ENCODE data around the gene HVCN1. TPM values are rescaled to one million over a fixed set of nuclear protein-coding genes. Genes with fewer than 3 reads are reported as not detected.
A peak's percentile ranks its signal among the peaks of the same experiment; 100 is the strongest.

HVCN1 gene
- total RNA-seq, 1 donor from 2014 or later: 83.9 TPM

DNA sequence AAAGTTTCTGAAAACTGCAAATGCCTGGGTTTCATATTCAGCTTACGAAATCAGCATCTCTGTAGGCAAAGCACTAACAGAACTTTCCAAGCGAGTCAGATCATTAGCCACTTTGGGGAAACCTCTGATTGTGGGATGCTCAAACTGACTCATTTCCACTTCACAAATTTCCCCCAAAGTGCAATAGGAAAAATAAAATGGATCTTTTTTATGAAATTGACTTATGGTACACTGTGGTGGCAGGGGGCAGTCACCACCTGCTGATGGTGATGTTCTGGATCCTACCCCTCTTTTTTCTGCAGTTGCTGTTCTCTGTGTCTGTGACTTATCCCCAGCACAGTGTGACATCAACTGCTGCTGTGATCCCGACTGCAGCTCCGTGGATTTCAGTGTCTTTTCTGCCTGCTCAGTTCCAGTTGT, 69.4 kb downstream of the HVCN1 start:
- Mint-ChIP-seq H3K4me3 (peak overlapping the region; percentile 84), H3K4me1 (peaks cover 79% of the 10 kb centered on the region), H3K36me3 (ENCODE audit: low read depth) (peaks cover 2% of the 10 kb centered on the region), H3K27me3 (no peaks in the 10 kb centered on the region), H3K27ac (peak overlapping the region; percentile 94), H3K9me3 (no peaks in the 10 kb centered on the region)
- ATAC-seq (ENCODE audit: low read depth): peak; percentile 79
- intact Hi-C loops (cut with micrococcal nuclease): loop anchor here (1.0 kb wide), 5 partner anchors 8 to 269 kb away; partner anchors contain the start of gene PPP1CC
- TF ChIP-seq, protein P1, sequence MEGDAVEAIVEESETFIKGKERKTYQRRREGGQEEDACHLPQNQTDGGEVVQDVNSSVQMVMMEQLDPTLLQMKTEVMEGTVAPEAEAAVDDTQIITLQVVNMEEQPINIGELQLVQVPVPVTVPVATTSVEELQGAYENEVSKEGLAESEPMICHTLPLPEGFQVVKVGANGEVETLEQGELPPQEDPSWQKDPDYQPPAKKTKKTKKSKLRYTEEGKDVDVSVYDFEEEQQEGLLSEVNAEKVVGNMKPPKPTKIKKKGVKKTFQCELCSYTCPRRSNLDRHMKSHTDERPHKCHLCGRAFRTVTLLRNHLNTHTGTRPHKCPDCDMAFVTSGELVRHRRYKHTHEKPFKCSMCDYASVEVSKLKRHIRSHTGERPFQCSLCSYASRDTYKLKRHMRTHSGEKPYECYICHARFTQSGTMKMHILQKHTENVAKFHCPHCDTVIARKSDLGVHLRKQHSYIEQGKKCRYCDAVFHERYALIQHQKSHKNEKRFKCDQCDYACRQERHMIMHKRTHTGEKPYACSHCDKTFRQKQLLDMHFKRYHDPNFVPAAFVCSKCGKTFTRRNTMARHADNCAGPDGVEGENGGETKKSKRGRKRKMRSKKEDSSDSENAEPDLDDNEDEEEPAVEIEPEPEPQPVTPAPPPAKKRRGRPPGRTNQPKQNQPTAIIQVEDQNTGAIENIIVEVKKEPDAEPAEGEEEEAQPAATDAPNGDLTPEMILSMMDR (IDR thresholded peaks at IDR 0.05): no peak
- ChIA-PET CTCF (interaction anchor here (0.5 to 4.7 kb wide), 19 partner anchors 11 to 208 kb away, joined by 3 to 27 read pairs (median 5); partner anchors contain the start of gene ARPC3), POLR2A (interaction anchor here (0.5 to 3.4 kb wide), 19 partner anchors 8 to 169 kb away, joined by 3 to 34 read pairs (median 6); partner anchors contain the start of gene ARPC3)
- no peak for DNase-seq

DNA sequence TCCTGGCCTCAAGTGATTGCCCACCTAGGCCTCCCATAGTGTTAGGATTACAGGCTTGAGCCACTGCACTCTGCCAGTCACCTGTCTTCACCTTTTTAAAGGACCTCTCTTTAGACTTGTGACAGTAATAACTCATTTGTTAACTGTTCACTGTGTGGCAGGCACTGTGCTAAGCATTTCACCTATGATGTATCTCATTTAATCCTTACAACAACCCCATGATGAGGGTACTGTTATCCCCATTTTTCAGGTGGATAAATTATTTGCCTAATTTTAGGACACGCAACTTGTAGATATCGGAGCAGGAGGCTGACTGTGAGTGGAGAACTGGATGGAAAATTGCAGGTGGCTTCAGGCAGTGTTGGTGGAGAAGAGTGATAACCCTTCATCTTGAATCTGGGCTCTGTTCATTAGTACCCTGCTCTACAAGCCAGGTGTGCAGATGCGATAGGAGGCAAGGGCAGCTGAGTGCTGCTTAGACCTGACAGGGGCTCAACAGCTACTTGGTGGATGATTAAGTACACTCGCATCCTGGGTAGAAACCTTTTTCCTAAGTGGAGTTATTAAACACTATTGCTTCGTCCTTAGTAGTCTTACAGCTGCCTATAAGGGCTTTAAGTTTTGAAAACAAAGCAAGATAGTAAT, 72.3 kb downstream of the HVCN1 start:
- H3K9me3 Mint-ChIP-seq: no peaks in the 10 kb centered on the region
- H3K27me3 Mint-ChIP-seq: no peaks in the 10 kb centered on the region
- POLR2A ChIA-PET: interaction anchor here (0.5 to 1.7 kb wide), 10 partner anchors 11 to 604 kb away, joined by 3 to 15 read pairs (median 3); partner anchors contain the start of gene PPP1CC
- peaks cover 62% of the 10 kb centered on the region for H3K4me1 Mint-ChIP-seq
- TF ChIP-seq, protein P1 (IDR thresholded peaks at IDR 0.05): no peak
- peak overlapping the region; percentile 94 for H3K27ac Mint-ChIP-seq
- peaks cover 2% of the 10 kb centered on the region for H3K36me3 Mint-ChIP-seq (ENCODE audit: low read depth)
- CTCF ChIA-PET: interaction anchor here (1.0 to 4.7 kb wide), 6 partner anchors 12 to 272 kb away, joined by 3 to 23 read pairs (median 4); partner anchors contain the start of gene ARPC3
- intact Hi-C loops (cut with micrococcal nuclease): no loop called here
- H3K4me3 Mint-ChIP-seq: no peak overlapping the region
- DNase-seq (no peak), ATAC-seq (ENCODE audit: low read depth) (no peak)

DNA sequence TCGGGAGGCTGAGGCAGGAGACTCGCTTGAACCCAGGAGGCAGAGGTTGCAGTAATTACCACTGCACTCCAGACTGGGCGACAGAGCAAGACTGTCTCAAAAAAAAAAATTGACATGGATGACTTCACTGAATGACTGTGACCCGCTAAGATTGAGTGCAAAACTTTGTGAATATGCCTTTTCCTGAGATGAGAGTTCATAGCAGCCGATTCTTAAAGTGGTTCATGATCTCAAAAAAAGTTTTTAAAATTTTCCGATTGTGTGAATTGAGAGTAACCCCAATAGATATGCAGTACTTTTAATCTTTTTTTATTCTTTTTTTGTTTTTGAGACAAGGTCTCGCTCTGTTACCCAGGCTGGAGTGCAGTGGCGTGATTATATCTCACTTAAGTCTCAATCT, 73.7 kb downstream of the HVCN1 start:
- H3K4me3 Mint-ChIP-seq: peak overlapping the region; percentile 89
- H3K4me1 Mint-ChIP-seq: peaks cover 57% of the 10 kb centered on the region
- POLR2A ChIA-PET: interaction anchor here (0.6 to 2.1 kb wide), 12 partner anchors 10 to 159 kb away, joined by 3 to 15 read pairs (median 5); partner anchors contain the start of gene FAM216A

DNA sequence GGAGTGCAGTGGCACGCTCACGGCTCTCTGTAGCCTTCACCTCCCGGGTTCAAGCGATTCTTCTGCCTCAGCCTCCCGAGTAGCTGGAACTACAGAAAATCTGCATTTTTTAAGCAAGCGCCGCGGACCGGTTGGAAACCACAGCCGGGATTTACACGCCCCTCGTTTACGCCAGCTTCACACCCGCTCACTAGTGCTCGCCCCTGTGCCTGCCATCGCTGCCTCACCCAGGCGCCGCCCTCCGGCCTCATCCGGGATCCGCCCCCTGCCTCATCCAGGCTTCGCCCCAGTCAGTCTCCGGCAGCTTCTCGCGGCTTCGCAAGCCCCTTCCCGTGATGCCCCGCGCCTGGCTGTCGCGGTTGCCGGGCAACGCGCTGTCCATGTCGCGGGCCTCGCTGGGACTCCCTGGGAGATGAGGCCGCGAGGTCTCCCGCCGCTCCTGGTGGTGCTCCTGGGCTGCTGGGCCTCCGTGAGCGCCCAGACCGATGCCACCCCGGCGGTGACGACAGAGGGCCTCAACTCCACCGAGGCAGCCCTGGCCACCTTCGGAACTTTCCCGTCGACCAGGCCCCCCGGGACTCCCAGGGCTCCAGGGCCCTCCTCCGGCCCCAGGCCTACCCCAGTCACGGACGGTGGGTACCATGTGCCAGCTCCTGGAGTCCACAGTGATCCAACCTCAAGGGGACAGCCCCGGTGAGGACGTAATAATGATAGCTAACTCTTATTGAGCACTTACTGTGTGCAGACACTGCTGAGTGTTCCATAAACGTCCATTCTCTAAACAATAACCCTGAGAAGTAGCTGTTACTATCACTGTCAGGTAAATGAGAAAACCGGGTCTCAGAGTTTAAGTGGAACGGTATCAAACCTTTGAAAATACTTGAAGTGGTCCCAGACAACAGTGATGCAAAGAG, 74.9 kb downstream of the HVCN1 start, which contains the start of gene TCTN1:
TCTN1 (plus strand) TSS at position 359 of the 914 bp plus-strand sequence; CDS start at position 413, 54 bp downstream.
- Mint-ChIP-seq H3K27me3 (no peaks in the 10 kb centered on the region), H3K4me3 (peak within 1 kb of the TSS; percentile 89), H3K4me1 (peaks cover 57% of the 10 kb centered on the region), H3K9me3 (no peaks in the 10 kb centered on the region), H3K27ac (peak within 1 kb of the TSS; percentile 94), H3K36me3 (ENCODE audit: low read depth) (peaks cover 2% of the 10 kb centered on the region)
- CTCF ChIA-PET: interaction anchor here (1.8 to 3.1 kb wide), 2 partner anchors 13 to 84 kb away, joined by 7 to 23 read pairs; no protein-coding TSS in a partner anchor
- TF ChIP-seq, protein P1 (IDR thresholded peaks at IDR 0.05): no peak
- intact Hi-C loops (cut with micrococcal nuclease): loop anchor here (1.0 to 5.0 kb wide), 3 partner anchors 9 to 33 kb away; partner anchors contain the start of gene PPTC7
- POLR2A ChIA-PET: interaction anchor here (0.6 to 2.1 kb wide), 34 partner anchors 9 to 601 kb away, joined by 3 to 29 read pairs (median 6); partner anchors contain the start of genes ARPC3, HVCN1, PPP1CC and RAD9B
- peak; percentile 98 for ATAC-seq (ENCODE audit: low read depth)
- DNase-seq: peak; percentile 95

More for the DNA sequence above, 73.7 kb downstream of the HVCN1 start:
- intact Hi-C loops (cut with micrococcal nuclease): no loop called here
- ATAC-seq (ENCODE audit: low read depth): no peak
- no peaks in the 10 kb centered on the region for H3K27me3 Mint-ChIP-seq
- DNase-seq: no peak
- H3K9me3 Mint-ChIP-seq: no peaks in the 10 kb centered on the region
- peak overlapping the region; percentile 94 for H3K27ac Mint-ChIP-seq
- TF ChIP-seq, protein P1 (IDR thresholded peaks at IDR 0.05): no peak
- CTCF ChIA-PET: interaction anchor here (1.0 to 3.1 kb wide), 8 partner anchors 9 to 165 kb away, joined by 3 to 23 read pairs (median 4); partner anchors contain the start of genes ARPC3 and HVCN1
- H3K36me3 Mint-ChIP-seq (ENCODE audit: low read depth): peaks cover 2% of the 10 kb centered on the region
